Thyroid gland (tissue), 4 donors: ENCODE data around the gene IFT57. TPM values are rescaled to one million over a fixed set of nuclear protein-coding genes. Genes with fewer than 3 reads are reported as not detected.
A peak's percentile ranks its signal among the peaks of the same experiment; 100 is the strongest.

Experiments used
- DNase-seq, 2 donors: peaks; one replicate each; pipeline ENCODE4 v3.0.0-alpha.2; 2019
- H3K27ac ChIP-seq, 3 donors: fragments of 200-600 bp; sonication (generic); 1 replicate in 2 of 3; 2 replicates in 1 of 3; pipeline ENCODE4 v1.5.1; 2016 to 2019; ENCODE audit warnings: mild to moderate bottlenecking in 1 of 3, moderate library complexity in 1 of 3
- H3K27me3 ChIP-seq: fragments of 200-600 bp; sonication (generic); one replicate; pipeline ENCODE4 v1.5.1; 2019
- H3K36me3 ChIP-seq, 2 donors: fragments of 200-600 bp; sonication (generic); one replicate each; pipeline ENCODE4 v1.5.1; 2016 to 2019
- H3K4me1 ChIP-seq, 2 donors: fragments of 200-600 bp; sonication (generic); one replicate each; pipeline ENCODE4 v1.5.1; 2017 to 2019
- H3K4me3 ChIP-seq, 3 donors: fragments of 200-600 bp; sonication (generic); replicated peaks in 1 of 3; 1 replicate in 2 of 3; 2 replicates in 1 of 3; pipeline ENCODE4 v1.5.1; 2016; ENCODE audit warnings: mild to moderate bottlenecking in 1 of 3
- H3K9me3 ChIP-seq: fragments of 200-600 bp; sonication (generic); one replicate; pipeline ENCODE4 v1.5.1; 2017
- POLR2A ChIP-seq, 2 donors: fragments of 450-650 bp; IDR thresholded peaks; one replicate each; pipeline ENCODE4 v1.6.1; 2017; ENCODE audit warnings: antibody characterized with exemption in 2 of 2, mild to moderate bottlenecking in 2 of 2, moderate library complexity in 1 of 2
- WGBS, 2 donors: methylation state at CpG; one replicate each; pipeline ENCODE4 v1.1.5; 2017; 5-methylcytosine and 5-hydroxymethylcytosine counted together
- intact Hi-C: fragments of 100-400 bp; cut with DNase I; formaldehyde crosslinking; loops from one replicate; pipeline ENCODE4 v1.15.1; 2023
- total RNA-seq, 4 donors: library from RNA; depleted of rRNA; stranded (reverse); fragments of >200 nt; gene quantifications; one replicate each; pipeline ENCODE4 v1.2.3, GENCODE V29; 2016
- TF ChIP-seq, protein P1 (sequence below), 6 experiments: fragments of 200-600 bp in 3 of 6; fragments of 450-650 bp in 3 of 6; sonication (generic) in 3 of 6; IDR thresholded peaks; one replicate each; pipeline ENCODE4 v1.5.1; 2016 to 2019; ENCODE audit warnings: antibody characterized with exemption in 6 of 6, mild to moderate bottlenecking in 2 of 6, inconsistent platforms in 1 of 6, moderate library complexity in 1 of 6

The IFT57 gene
- total RNA-seq, 4 donors from 2014 or later = 80.1 to 139 (median 87.4) TPM

- TF ChIP-seq, protein P1, sequence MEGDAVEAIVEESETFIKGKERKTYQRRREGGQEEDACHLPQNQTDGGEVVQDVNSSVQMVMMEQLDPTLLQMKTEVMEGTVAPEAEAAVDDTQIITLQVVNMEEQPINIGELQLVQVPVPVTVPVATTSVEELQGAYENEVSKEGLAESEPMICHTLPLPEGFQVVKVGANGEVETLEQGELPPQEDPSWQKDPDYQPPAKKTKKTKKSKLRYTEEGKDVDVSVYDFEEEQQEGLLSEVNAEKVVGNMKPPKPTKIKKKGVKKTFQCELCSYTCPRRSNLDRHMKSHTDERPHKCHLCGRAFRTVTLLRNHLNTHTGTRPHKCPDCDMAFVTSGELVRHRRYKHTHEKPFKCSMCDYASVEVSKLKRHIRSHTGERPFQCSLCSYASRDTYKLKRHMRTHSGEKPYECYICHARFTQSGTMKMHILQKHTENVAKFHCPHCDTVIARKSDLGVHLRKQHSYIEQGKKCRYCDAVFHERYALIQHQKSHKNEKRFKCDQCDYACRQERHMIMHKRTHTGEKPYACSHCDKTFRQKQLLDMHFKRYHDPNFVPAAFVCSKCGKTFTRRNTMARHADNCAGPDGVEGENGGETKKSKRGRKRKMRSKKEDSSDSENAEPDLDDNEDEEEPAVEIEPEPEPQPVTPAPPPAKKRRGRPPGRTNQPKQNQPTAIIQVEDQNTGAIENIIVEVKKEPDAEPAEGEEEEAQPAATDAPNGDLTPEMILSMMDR (IDR thresholded peaks at IDR 0.05) = no peak
- no peak for TF ChIP-seq POLR2A (IDR thresholded peaks at IDR 0.05)
- Histone ChIP-seq H3K27ac (peak overlapping the region; percentile 26 to 85 (median 49)), H3K9me3 (no peaks in the 10 kb centered on the region), H3K27me3 (no peaks in the 10 kb centered on the region), H3K4me3 (no peak overlapping the region), H3K4me1 (peaks cover 39% of the 10 kb centered on the region in 2 donors), H3K36me3 (no peaks in the 10 kb centered on the region)
- no peak for DNase-seq
- 45 to 47% methylated on average over 5 of the region's 5 CpGs for WGBS, 2 donors
- intact Hi-C loops = no loop called here
Observed at GRCh38 chr3:108133858-108134554, 88.2 kb downstream of the IFT57 start.

- Histone ChIP-seq H3K4me1 (peaks cover 39% of the 10 kb centered on the region in 2 donors), H3K4me3 (no peak overlapping the region), H3K36me3 (no peaks in the 10 kb centered on the region), H3K27ac (no peak overlapping the region), H3K9me3 (no peaks in the 10 kb centered on the region), H3K27me3 (no peaks in the 10 kb centered on the region)
- DNase-seq = no peak
- intact Hi-C loops = no loop called here
- TF ChIP-seq, protein P1 (IDR thresholded peaks at IDR 0.05) = no peak
- TF ChIP-seq POLR2A (IDR thresholded peaks at IDR 0.05) = no peak
Observed at GRCh38 chr3:108133048-108133369, 89.2 kb downstream of the IFT57 start.

DNA sequence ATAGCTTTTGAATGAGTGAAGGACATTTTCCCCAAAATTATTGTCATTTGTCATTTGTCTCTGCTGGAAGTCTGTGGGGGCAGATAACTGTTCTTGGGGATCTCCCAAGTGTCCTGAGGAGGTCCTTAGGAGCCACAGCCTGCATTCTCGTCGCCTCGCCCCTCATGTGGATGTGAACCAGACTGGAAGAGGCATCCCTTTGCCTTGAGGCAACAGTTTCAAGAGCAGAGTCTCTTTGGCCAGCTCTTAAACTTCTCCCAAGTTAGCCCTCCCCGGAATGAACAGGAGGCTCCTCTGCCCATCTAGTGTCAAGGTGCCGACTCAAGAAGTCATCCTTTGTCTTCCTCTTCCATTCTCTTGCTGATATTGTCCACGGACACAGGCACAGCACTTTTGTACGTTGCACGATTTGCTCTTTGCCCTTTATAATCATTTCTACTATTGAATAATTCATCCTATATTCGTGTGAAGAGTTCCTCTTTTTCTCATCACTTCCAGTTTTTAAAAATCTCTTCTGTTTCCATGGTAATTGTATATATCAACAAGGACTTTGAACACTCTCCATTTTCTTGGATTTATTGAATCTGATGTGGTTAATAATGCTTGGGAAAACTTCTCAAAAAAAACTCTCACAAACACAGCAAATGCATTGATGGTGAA, 90.6 kb downstream of the IFT57 start:
- Histone ChIP-seq H3K27me3 (no peaks in the 10 kb centered on the region), H3K9me3 (no peaks in the 10 kb centered on the region), H3K27ac (no peak overlapping the region), H3K4me1 (peaks cover 33 to 35% of the 10 kb centered on the region in 2 donors), H3K36me3 (no peaks in the 10 kb centered on the region), H3K4me3 (no peak overlapping the region)
- TF ChIP-seq, protein P1 (IDR thresholded peaks at IDR 0.05) = no peak
- no peak for TF ChIP-seq POLR2A (IDR thresholded peaks at IDR 0.05)
- 87 to 90% methylated on average over 9 of the region's 9 CpGs for WGBS, 2 donors
- intact Hi-C loops = no loop called here
- DNase-seq = no peak

- no peak for DNase-seq
- H3K36me3 ChIP-seq = no peaks in the 10 kb centered on the region
- H3K4me3 ChIP-seq = no peak overlapping the region
- no peaks in the 10 kb centered on the region for H3K9me3 ChIP-seq
- no peaks in the 10 kb centered on the region for H3K27me3 ChIP-seq
- intact Hi-C loops = no loop called here
- H3K4me1 ChIP-seq = peaks cover 27 to 31% of the 10 kb centered on the region in 2 donors
- no peak for TF ChIP-seq POLR2A (IDR thresholded peaks at IDR 0.05)
- TF ChIP-seq, protein P1 (IDR thresholded peaks at IDR 0.05) = no peak
- H3K27ac ChIP-seq = no peak overlapping the region
Observed at GRCh38 chr3:108130701-108131474, 91.3 kb downstream of the IFT57 start.

DNA sequence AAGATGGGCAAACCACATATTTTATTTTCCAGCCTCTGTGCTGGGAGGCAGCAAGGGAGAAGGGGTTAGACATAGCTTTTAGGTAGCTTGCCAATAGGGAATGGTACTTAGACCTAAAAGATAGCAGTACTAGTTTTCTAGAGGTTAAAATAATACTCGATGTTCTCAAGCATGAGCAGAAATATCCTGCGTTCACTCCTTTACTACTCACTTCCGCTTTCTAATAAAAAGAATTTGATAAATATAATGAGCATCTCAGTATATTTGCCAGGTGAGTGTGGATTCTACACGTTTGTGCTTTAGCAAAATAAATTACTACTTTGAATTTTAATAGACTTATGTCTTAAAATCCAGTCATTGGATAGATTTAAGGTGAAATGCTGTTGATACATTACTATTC, 92.0 kb downstream of the IFT57 start:
- H3K4me3 ChIP-seq = no peak overlapping the region
- no peak for DNase-seq
- H3K27me3 ChIP-seq = no peaks in the 10 kb centered on the region
- H3K36me3 ChIP-seq = no peaks in the 10 kb centered on the region
- H3K27ac ChIP-seq = no peak overlapping the region
- TF ChIP-seq, protein P1 (IDR thresholded peaks at IDR 0.05) = no peak
- no peak for TF ChIP-seq POLR2A (IDR thresholded peaks at IDR 0.05)
- peaks cover 32 to 34% of the 10 kb centered on the region in 2 donors for H3K4me1 ChIP-seq
- H3K9me3 ChIP-seq = no peaks in the 10 kb centered on the region
- 92 to 96% methylated on average over 4 of the region's 4 CpGs for WGBS, 2 donors
- intact Hi-C loops = no loop called here
